Heart left ventricle (tissue), 16 donors: ENCODE results near the gene TMEM255A. TPM values are rescaled to one million over a fixed set of nuclear protein-coding genes. Genes with fewer than 3 reads are reported as not detected.

Source experiments
- ATAC-seq, 4 donors: fragments of 200-7000 bp; cut with Tn5 transposase; one replicate each; pipeline ENCODE4 v1.9.1; 2020 to 2022; ENCODE audit warnings: moderate library complexity in 4 of 4, mild to moderate bottlenecking in 3 of 4, moderate number of reproducible peaks in 1 of 4
- DNase-seq, 5 donors: peaks; one replicate each; pipeline ENCODE4 v3.0.0-alpha.2; 2020
- H3K27ac ChIP-seq, 12 donors: fragments of 200-600 bp; sonication (generic) in 4 of 12; one replicate each; pipeline versions ENCODE4 v1.5.0 to v1.8.0; 2016 to 2022; ENCODE audit warnings: mild to moderate bottlenecking in 2 of 12
- H3K27me3 ChIP-seq, 9 donors: fragments of 200-600 bp; sonication (generic) in 2 of 9; one replicate each; pipeline versions ENCODE4 v1.5.1 to v1.8.0; 2016 to 2022; ENCODE audit warnings: mild to moderate bottlenecking in 3 of 9
- H3K36me3 ChIP-seq, 9 donors: fragments of 200-600 bp; sonication (generic) in 2 of 9; one replicate each; pipeline versions ENCODE4 v1.5.0 to v1.8.0; 2018 to 2022; ENCODE audit warnings: mild to moderate bottlenecking in 2 of 9
- H3K4me1 ChIP-seq, 12 donors: fragments of 200-600 bp; sonication (generic) in 4 of 12; one replicate each; pipeline versions ENCODE4 v1.5.0 to v1.8.0; 2016 to 2022; ENCODE audit warnings: mild to moderate bottlenecking in 3 of 12
- H3K4me3 ChIP-seq, 12 donors: fragments of 200-600 bp; sonication (generic) in 4 of 12; one replicate each; pipeline versions ENCODE4 v1.5.0 to v1.8.0; 2017 to 2022; ENCODE audit warnings: mild to moderate bottlenecking in 9 of 12, moderate library complexity in 4 of 12
- H3K9me3 ChIP-seq, 12 donors: fragments of 200-600 bp; sonication (generic) in 4 of 12; one replicate each; pipeline versions ENCODE4 v1.5.0 to v1.8.0; 2016 to 2022; ENCODE audit warnings: mild to moderate bottlenecking in 1 of 12
- POLR2A ChIP-seq, 2 donors: fragments of 450-650 bp; IDR thresholded peaks; one replicate each; pipeline ENCODE4 v1.6.1; 2017; ENCODE audit warnings: antibody characterized with exemption in 2 of 2, mild to moderate bottlenecking in 2 of 2, moderate library complexity in 2 of 2
- WGBS, 4 donors: extraction: QIAGEN DNeasy Blood & Tissue Kit in 2 of 4; methylation state at CpG; one replicate each; pipeline versions ENCODE4 v1.1.5 to v1.1.7; 2013 to 2018; 5-methylcytosine and 5-hydroxymethylcytosine counted together
- intact Hi-C, 10 donors: fragments of 100-400 bp; cut with DNase I; formaldehyde crosslinking; loops; one replicate each; pipeline versions ENCODE4 v1.11.1 to v1.14.2; 2022
- polyA plus RNA-seq, 2 donors: library from polyadenylated mRNA; stranded (reverse); fragments of 200-250 nt; gene quantifications; one replicate each; pipeline ENCODE4 v1.2.3, GENCODE V29; 2013
- total RNA-seq, 9 donors: library from RNA; depleted of rRNA in 2 of 9; stranded (reverse); fragments of >200 nt in 2 of 9; fragmentation: NEBNext Ultra II Directional in 3 of 9; extraction: Animal tissue kit (Norgen Biotek cat#: 25700) in 3 of 9; gene quantifications; one replicate each; pipeline versions ENCODE4 v1.1.0 to v1.2.4, GENCODE V29; 2016 to 2023
- TF ChIP-seq, protein P1 (sequence below), 12 donors: fragments of 200-600 bp; sonication (generic) in 4 of 12; IDR thresholded peaks; one replicate each; pipeline versions ENCODE4 v1.5.0 to v1.8.0; 2018 to 2022; ENCODE audit warnings: antibody characterized with exemption in 12 of 12, mild to moderate bottlenecking in 5 of 12
- donor health status: ischemic (EF 13 %, LVEDD 7.1; RV severe dilation, severe dysfunction).
- donor health status: healthy with polysubstance abuse.
- donor health status: DM: no; HTN: yes; CAD: no.
- donor health status: DM: no; HTN: no; CAD: no.
- donor health status: ischemic (EF 25% LVEDD 6.9; RV normal size, moderate dysfunction).
- donor health status: ischemic (EF 25% LVEDD 5.7; RV mildly dilated, moderate dysfunction).
- donor health status: healthy.
- donor health status: DM: yes; HTN: yes; CAD: no.
- donor health status: ischemic (EF 35%, LVEDD 5.7; RV mildly dilated, moderate dysfunction).
- donor health status: nonischemic (EF 11% LVEDD 7.7; RV severe dilation, severe dysfunction).
- donor health status: DM: yes; HTN: yes; CAD: no.
- donor health status: PGD.
- donor health status: ischemic (EF 29% LVEDD 5.4; RV normal size, mild dysfunction).
- donor health status: nonischemic (EF 23%, LVEDD 6.1; RV moderate dilation, normal function).

The TMEM255A gene
- total and polyA plus RNA-seq, 11 donors: 0.04 to 2.4 (median 0.28) TPM

DNA sequence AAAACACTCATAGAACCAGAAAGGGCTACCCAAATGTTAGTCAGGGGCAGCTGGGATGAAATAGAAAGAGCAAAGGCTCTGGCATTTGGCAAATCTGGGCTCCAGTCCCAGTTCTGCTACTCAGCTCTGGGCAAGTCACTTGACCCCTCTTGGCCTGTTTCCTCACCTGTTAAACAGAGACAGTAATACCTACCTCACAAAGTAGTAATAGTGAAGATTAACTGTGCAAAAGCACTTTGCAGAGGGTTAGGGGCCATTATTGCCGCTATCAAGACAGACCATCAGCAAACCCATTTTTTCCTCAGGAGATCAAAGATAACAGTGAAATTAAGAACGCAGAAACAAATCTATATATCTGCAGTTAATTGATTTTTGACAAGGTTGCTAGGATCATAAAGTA lies 40.0 kb downstream of the TMEM255A start:
- no peak for DNase-seq
- Histone ChIP-seq H3K4me1 (peaks cover 0 to 9% (median 0%) of the 10 kb centered on the region in 12 donors), H3K27me3 (peaks cover 0 to 20% (median 0%) of the 10 kb centered on the region in 9 donors)

GRCh38 chrX:120270567-120270966 lies 40.7 kb downstream of the TMEM255A start:
- DNase-seq: no peak
- WGBS, 4 donors: 61 to 67% (median 64%) methylated on average over 4 of the region's 4 CpGs
- no peak overlapping the region for H3K4me3 ChIP-seq
- no peaks in the 10 kb centered on the region for H3K36me3 ChIP-seq
- no peak for ATAC-seq
- intact Hi-C loops: no loop called here
- H3K9me3 ChIP-seq: no peaks in the 10 kb centered on the region
- peaks cover 0 to 15% (median 0%) of the 10 kb centered on the region in 9 donors for H3K27me3 ChIP-seq
- H3K27ac ChIP-seq: no peak overlapping the region
- peaks cover 0 to 9% (median 0%) of the 10 kb centered on the region in 12 donors for H3K4me1 ChIP-seq
- TF ChIP-seq POLR2A (IDR thresholded peaks at IDR 0.05): no peak
- TF ChIP-seq, protein P1, sequence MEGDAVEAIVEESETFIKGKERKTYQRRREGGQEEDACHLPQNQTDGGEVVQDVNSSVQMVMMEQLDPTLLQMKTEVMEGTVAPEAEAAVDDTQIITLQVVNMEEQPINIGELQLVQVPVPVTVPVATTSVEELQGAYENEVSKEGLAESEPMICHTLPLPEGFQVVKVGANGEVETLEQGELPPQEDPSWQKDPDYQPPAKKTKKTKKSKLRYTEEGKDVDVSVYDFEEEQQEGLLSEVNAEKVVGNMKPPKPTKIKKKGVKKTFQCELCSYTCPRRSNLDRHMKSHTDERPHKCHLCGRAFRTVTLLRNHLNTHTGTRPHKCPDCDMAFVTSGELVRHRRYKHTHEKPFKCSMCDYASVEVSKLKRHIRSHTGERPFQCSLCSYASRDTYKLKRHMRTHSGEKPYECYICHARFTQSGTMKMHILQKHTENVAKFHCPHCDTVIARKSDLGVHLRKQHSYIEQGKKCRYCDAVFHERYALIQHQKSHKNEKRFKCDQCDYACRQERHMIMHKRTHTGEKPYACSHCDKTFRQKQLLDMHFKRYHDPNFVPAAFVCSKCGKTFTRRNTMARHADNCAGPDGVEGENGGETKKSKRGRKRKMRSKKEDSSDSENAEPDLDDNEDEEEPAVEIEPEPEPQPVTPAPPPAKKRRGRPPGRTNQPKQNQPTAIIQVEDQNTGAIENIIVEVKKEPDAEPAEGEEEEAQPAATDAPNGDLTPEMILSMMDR (IDR thresholded peaks at IDR 0.05): no peak

More for the DNA sequence above, 40.0 kb downstream of the TMEM255A start:
- Histone ChIP-seq H3K9me3 (no peaks in the 10 kb centered on the region), H3K27ac (no peak overlapping the region), H3K36me3 (no peaks in the 10 kb centered on the region), H3K4me3 (no peak overlapping the region)
- no peak for TF ChIP-seq POLR2A (IDR thresholded peaks at IDR 0.05)
- TF ChIP-seq, protein P1 (IDR thresholded peaks at IDR 0.05): no peak
- intact Hi-C loops: no loop called here
- ATAC-seq: peak in 2 of 4 donors; percentile 36 to 61
- WGBS, 4 donors: 51 to 83% (median 71%) methylated on average over 2 of the region's 2 CpGs

GRCh38 chrX:120269373-120270035 lies 41.8 kb downstream of the TMEM255A start:
- intact Hi-C loops: no loop called here
- peak overlapping the region in 4 of 12 donors; percentile 9 to 19 (median 16) for H3K27ac ChIP-seq
- DNase-seq: no peak
- H3K4me3 ChIP-seq: no peak overlapping the region
- H3K27me3 ChIP-seq: peaks cover 0 to 9% (median 0%) of the 10 kb centered on the region in 9 donors
- H3K9me3 ChIP-seq: no peaks in the 10 kb centered on the region
- H3K36me3 ChIP-seq: no peaks in the 10 kb centered on the region
- WGBS, 4 donors: 31 to 67% (median 44%) methylated on average over 1 of the region's 1 CpG
- peak in 2 of 4 donors; percentile 14 to 42 for ATAC-seq
- H3K4me1 ChIP-seq: peaks cover 0 to 9% (median 0%) of the 10 kb centered on the region in 12 donors
- TF ChIP-seq POLR2A (IDR thresholded peaks at IDR 0.05): no peak

- no peak overlapping the region for H3K4me3 ChIP-seq
- intact Hi-C loops: no loop called here
- peaks cover 0 to 8% (median 0%) of the 10 kb centered on the region in 12 donors for H3K4me1 ChIP-seq
- H3K27me3 ChIP-seq: peaks cover 0 to 5% (median 0%) of the 10 kb centered on the region in 9 donors
- H3K9me3 ChIP-seq: no peaks in the 10 kb centered on the region
- DNase-seq (no peak), ATAC-seq (peak in 1 of 4 donors; percentile 39)
- H3K36me3 ChIP-seq: no peaks in the 10 kb centered on the region
- TF ChIP-seq POLR2A (IDR thresholded peaks at IDR 0.05): no peak
- TF ChIP-seq, protein P1 (IDR thresholded peaks at IDR 0.05): no peak
- no peak overlapping the region for H3K27ac ChIP-seq
Observed at GRCh38 chrX:120264341-120264740, 46.9 kb downstream of the TMEM255A start.
